ENCODE data around the gene CUX1. TPM values are rescaled to one million over a fixed set of nuclear protein-coding genes. Genes with fewer than 3 reads are reported as not detected.

Gene CUX1
- total RNA-seq, 1 experiment from 2014 or later, result 64.3 TPM

- peaks cover 47% of the 10 kb centered on the region for H3K36me3 Mint-ChIP-seq
- POLR2A ChIA-PET, result no interaction called here
- no peaks in the 10 kb centered on the region for H3K27me3 Mint-ChIP-seq (ENCODE audit: low read depth)
- peak overlapping the region; percentile 46; the same call in 1 of the 2 replicates for H3K27ac Mint-ChIP-seq
- no peaks in the 10 kb centered on the region for H3K9me3 Mint-ChIP-seq
- CTCF ChIA-PET, result interaction anchor here (1.4 kb wide), 1 partner anchor 95 kb away, joined by 3 read pairs; no protein-coding TSS in a partner anchor
- no peak for ATAC-seq
- DNase-seq (ENCODE audit: low spot score), result no peak
- no peaks in the 10 kb centered on the region for H3K4me1 Mint-ChIP-seq
- no peak overlapping the region for H3K4me3 Mint-ChIP-seq
- TF ChIP-seq IRF2 (CRISPR knock-in tag; IDR thresholded peaks at IDR 0.05; ENCODE audit: borderline replicate concordance, low read depth) (no peak), USF1 (CRISPR knock-in tag; IDR thresholded peaks at IDR 0.05) (no peak), ZBTB43 (CRISPR knock-in tag; IDR thresholded peaks at IDR 0.05) (no peak), TEAD4 (CRISPR knock-in tag; IDR thresholded peaks at IDR 0.05) (no peak), E2F4 (CRISPR knock-in tag; IDR thresholded peaks at IDR 0.05; ENCODE audit: borderline replicate concordance, low read depth) (no peak), MAX (CRISPR knock-in tag; IDR thresholded peaks at IDR 0.05) (no peak), NFATC4 (CRISPR knock-in tag; IDR thresholded peaks at IDR 0.05) (no peak), FOXP1 (CRISPR knock-in tag; IDR thresholded peaks at IDR 0.05; ENCODE audit: borderline replicate concordance) (no peak), CBFB (CRISPR knock-in tag; IDR thresholded peaks at IDR 0.05; ENCODE audit: low read depth) (no peak), ZNF423 (CRISPR knock-in tag; IDR thresholded peaks at IDR 0.05) (no peak), NR3C1 (CRISPR knock-in tag; conservative IDR thresholded peaks at IDR 0.05; ENCODE audit: low read depth) (no peak), USF2 (CRISPR knock-in tag; IDR thresholded peaks at IDR 0.05) (no peak), HMGXB4 (CRISPR knock-in tag; IDR thresholded peaks at IDR 0.05) (no peak), JAZF1 (CRISPR knock-in tag; IDR thresholded peaks at IDR 0.05) (no peak), CTCF (IDR thresholded peaks at IDR 0.05) (no peak), RELA (CRISPR knock-in tag; IDR thresholded peaks at IDR 0.05; ENCODE audit: borderline replicate concordance) (no peak), ARID4B (CRISPR knock-in tag; IDR thresholded peaks at IDR 0.05; ENCODE audit: borderline replicate concordance) (no peak), NR2C2 (CRISPR knock-in tag; IDR thresholded peaks at IDR 0.05) (no peak), OVOL2 (CRISPR knock-in tag; IDR thresholded peaks at IDR 0.05; ENCODE audit: borderline replicate concordance) (no peak), SP1 (CRISPR knock-in tag; conservative IDR thresholded peaks at IDR 0.05) (no peak)
Measured at GRCh38 chr7:102205915-102206314, 388.5 kb downstream of the CUX1 start.
